Fibroblast of skin of left quadriceps (primary cell): ENCODE results near the gene AFF2.

Experiments
- DNase-seq, 2 experiments: peaks; one replicate each; pipeline ENCODE4 v3.0.0-alpha.2; 2013; ENCODE audit warnings: low read depth in 2 of 2

The AFF2 gene

GRCh38 chrX:148926371-148926770 is 426.0 kb downstream of the AFF2 start:
- DNase-seq, result no peak

GRCh38 chrX:148928811-148929210 is 428.4 kb downstream of the AFF2 start:
- DNase-seq, result no peak

- no peak for DNase-seq
Measured at GRCh38 chrX:148929686-148930085, 429.3 kb downstream of the AFF2 start.

GRCh38 chrX:148930206-148930729 is 429.9 kb downstream of the AFF2 start:
- no peak for DNase-seq

- no peak for DNase-seq
Measured at GRCh38 chrX:148933881-148934280, 433.5 kb downstream of the AFF2 start.

GRCh38 chrX:148938348-148938747 is 437.9 kb downstream of the AFF2 start:
- DNase-seq, result no peak

GRCh38 chrX:148940411-148940996 is 440.1 kb downstream of the AFF2 start:
- DNase-seq, result no peak

- no peak for DNase-seq
Measured at GRCh38 chrX:148942754-148943153, 442.3 kb downstream of the AFF2 start.

- no peak for DNase-seq
Measured at GRCh38 chrX:148947399-148947975, 447.1 kb downstream of the AFF2 start.

GRCh38 chrX:148956352-148956751 is 455.9 kb downstream of the AFF2 start:
- DNase-seq, result no peak

- no peak for DNase-seq
Measured at GRCh38 chrX:148958901-148959300, 458.5 kb downstream of the AFF2 start.

GRCh38 chrX:148960060-148960459 is 459.6 kb downstream of the AFF2 start:
- no peak for DNase-seq

GRCh38 chrX:148961985-148962384 is 461.6 kb downstream of the AFF2 start:
- DNase-seq, result no peak

GRCh38 chrX:148976571-148977400 is 476.4 kb downstream of the AFF2 start:
- peak in 1 of 2 experiments; percentile 4 for DNase-seq

GRCh38 chrX:148979786-148980185 is 479.4 kb downstream of the AFF2 start:
- DNase-seq, result no peak

- DNase-seq, result no peak
Measured at GRCh38 chrX:148984238-148984637, 483.8 kb downstream of the AFF2 start.

- DNase-seq, result no peak
Measured at GRCh38 chrX:148991502-148991901, 491.1 kb downstream of the AFF2 start.

- DNase-seq, result no peak
Measured at GRCh38 chrX:148995661-148996060, 495.2 kb downstream of the AFF2 start.

GRCh38 chrX:149002320-149002719 is 501.9 kb downstream of the AFF2 start:
- DNase-seq, result no peak

- DNase-seq, result peak; percentile 2 to 23
Measured at GRCh38 chrX:149003863-149004660, 503.6 kb downstream of the AFF2 start.

GRCh38 chrX:149004936-149005335 is 504.5 kb downstream of the AFF2 start:
- no peak for DNase-seq

- no peak for DNase-seq
Measured at GRCh38 chrX:149006235-149006634, 505.8 kb downstream of the AFF2 start.
